GM23338 (cell line): ENCODE measurements around the gene MAPK14. TPM values are rescaled to one million over a fixed set of nuclear protein-coding genes. Genes with fewer than 3 reads are reported as not detected.

Experiments used
- ATAC-seq: fragments of 200-7000 bp; cut with Tn5 transposase; 3 replicates; pipeline ENCODE4 v1.9.1; 2020
- DNase-seq: peaks from one replicate; pipeline ENCODE4 v3.0.0-alpha.2; 2015; ENCODE audit warnings: low spot score
- H2AFZ ChIP-seq: fragments of 200-600 bp; sonication (generic); 2 replicates; pipeline ENCODE4 v1.8.0; 2016; ENCODE audit warnings: antibody characterized with exemption, mild to moderate bottlenecking, moderate library complexity
- H3F3A ChIP-seq: fragments of 200-600 bp; sonication (generic); replicated peaks from 2 replicates; pipeline ENCODE4 v1.8.0; 2017; ENCODE audit warnings: antibody characterized with exemption, mixed run types, low read depth
- H3K27ac ChIP-seq: fragments of 200-600 bp; sonication (generic); 2 replicates; pipeline ENCODE4 v1.6.1; 2016; ENCODE audit warnings: low read depth
- H3K27me3 ChIP-seq: fragments of 200-600 bp; sonication (generic); 2 replicates; pipeline ENCODE4 v1.8.0; 2016; ENCODE audit warnings: mild to moderate bottlenecking, mixed run types, moderate library complexity; ENCODE audit not compliant: insufficient read depth
- H3K36me3 ChIP-seq: fragments of 200-600 bp; sonication (generic); 2 replicates; pipeline ENCODE4 v1.8.0; 2016; ENCODE audit warnings: mild to moderate bottlenecking; ENCODE audit not compliant: insufficient read depth
- H3K4me1 ChIP-seq: fragments of 200-600 bp; sonication (generic); 2 replicates; pipeline ENCODE4 v1.8.0; 2016; ENCODE audit warnings: mild to moderate bottlenecking, moderate library complexity; ENCODE audit not compliant: insufficient read depth
- H3K4me2 ChIP-seq: fragments of 200-600 bp; sonication (generic); 2 replicates; pipeline ENCODE4 v1.7.1; 2017; ENCODE audit warnings: mixed run types
- H3K4me3 ChIP-seq: fragments of 200-600 bp; sonication (generic); 2 replicates; pipeline ENCODE4 v1.6.1; 2016; ENCODE audit warnings: mixed run types
- H3K79me2 ChIP-seq: fragments of 200-600 bp; sonication (generic); replicated peaks from 2 replicates; pipeline ENCODE4 v1.8.0; 2017; ENCODE audit warnings: mild to moderate bottlenecking; ENCODE audit not compliant: insufficient read depth
- H3K9me2 ChIP-seq: fragments of 200-600 bp; sonication (generic); 2 replicates; pipeline ENCODE4 v1.8.0; 2017; ENCODE audit not compliant: insufficient read depth
- H4K20me1 ChIP-seq: fragments of 200-600 bp; sonication (generic); replicated peaks from 2 replicates; pipeline ENCODE4 v1.8.0; 2017; ENCODE audit warnings: mild to moderate bottlenecking; ENCODE audit not compliant: insufficient read depth
- H3K27ac Mint-ChIP-seq: 2 replicates; pipeline ENCODE4 v1.8.0; 2020; ENCODE audit warnings: inconsistent platforms, mild to moderate bottlenecking, moderate library complexity, mixed read lengths
- H3K27me3 Mint-ChIP-seq: 3 replicates; pipeline ENCODE4 v1.8.0; 2022; ENCODE audit warnings: low read depth, mild to moderate bottlenecking, moderate library complexity, mixed read lengths, inconsistent platforms; ENCODE audit not compliant: insufficient read depth, poor library complexity
- H3K36me3 Mint-ChIP-seq: 3 replicates; pipeline ENCODE4 v1.8.0; 2021; ENCODE audit warnings: low read depth, mild to moderate bottlenecking, inconsistent platforms, moderate library complexity, mixed read lengths
- H3K4me1 Mint-ChIP-seq: 3 replicates; pipeline ENCODE4 v1.8.0; 2020; ENCODE audit warnings: mild to moderate bottlenecking, inconsistent platforms, mixed read lengths
- H3K4me3 Mint-ChIP-seq: 3 replicates; pipeline ENCODE4 v1.8.0; 2021; ENCODE audit warnings: moderate library complexity, mild to moderate bottlenecking, inconsistent platforms, mixed read lengths
- H3K9me3 Mint-ChIP-seq: 3 replicates; pipeline ENCODE4 v1.8.0; 2020; ENCODE audit warnings: moderate library complexity, mild to moderate bottlenecking, inconsistent platforms, mixed read lengths
- CTCF ChIP-seq, 2 experiments: fragments of 200-600 bp in 1 of 2; sonication (generic) in 1 of 2; conservative IDR thresholded peaks; 2 replicates each; pipeline versions ENCODE4 v1.5.1 to v1.6.1; 2016 to 2017; ENCODE audit warnings: antibody characterized with exemption in 2 of 2, low read depth in 2 of 2, mild to moderate bottlenecking in 2 of 2, moderate library complexity in 1 of 2
- EZH2phosphoT487 ChIP-seq: fragments of 200-600 bp; sonication (generic); IDR thresholded peaks from one replicate; pipeline ENCODE4 v1.8.1; 2018; ENCODE audit warnings: antibody characterized with exemption; ENCODE audit not compliant: unreplicated experiment
- JUNB ChIP-seq: IDR thresholded peaks from one replicate; pipeline ENCODE4 v1.6.1; 2016; ENCODE audit warnings: antibody characterized with exemption; ENCODE audit not compliant: unreplicated experiment
- NANOG ChIP-seq: IDR thresholded peaks from 2 replicates; pipeline ENCODE4 v1.6.1; 2016; ENCODE audit warnings: antibody characterized with exemption, borderline replicate concordance
- STAT1 ChIP-seq: IDR thresholded peaks from one replicate; pipeline ENCODE4 v1.6.1; 2016; ENCODE audit warnings: antibody characterized with exemption; ENCODE audit not compliant: unreplicated experiment
- ZNF331 ChIP-seq: fragments of 250-450 bp; sonication (Bioruptor Pico); IDR thresholded peaks from 2 replicates; pipeline ENCODE4 v1.5.0; 2020; ENCODE audit warnings: low read depth, mild to moderate bottlenecking, moderate library complexity
- ZNF462 ChIP-seq: fragments of 250-450 bp; sonication (Bioruptor Pico); IDR thresholded peaks from 2 replicates; pipeline ENCODE4 v1.5.0; 2020; ENCODE audit warnings: mild to moderate bottlenecking, moderate library complexity
- polyA plus RNA-seq: library from polyadenylated mRNA; unstranded; fragments of >200 nt; fragmentation: Nextera tagmentation; extraction: Ambion mirVana; gene quantifications from 2 replicates; pipeline ENCODE4 v1.2.1, GENCODE V29; 2016
- total RNA-seq: library from RNA; depleted of rRNA; stranded (reverse); fragments of >200 nt; shearing (Covaris generic); gene quantifications from 2 replicates; pipeline ENCODE4 v1.2.3, GENCODE V29; 2014

The MAPK14 gene
- total and polyA plus RNA-seq, 2 experiments from 2014 or later, result 8.8 to 44.5 TPM

- no peak for TF ChIP-seq CTCF (conservative IDR thresholded peaks at IDR 0.05; ENCODE audit: low read depth in 2 of 2)
- Mint-ChIP-seq H3K36me3 (no peaks in the 10 kb centered on the region), H3K27me3 (peaks cover 4% of the 10 kb centered on the region), H3K27ac (peak overlapping the region; percentile 66; the same call in 1 of the 2 replicates), H3K9me3 (no peaks in the 10 kb centered on the region), H3K4me1 (peaks cover 30% of the 10 kb centered on the region), H3K4me3 (no peak overlapping the region)
- H3K79me2 ChIP-seq, result no peaks in the 10 kb centered on the region
- no peak overlapping the region for H3K4me3 ChIP-seq
- no peaks in the 10 kb centered on the region for H3K36me3 ChIP-seq
- H3F3A ChIP-seq, result no peaks in the 10 kb centered on the region
- ATAC-seq (no peak), DNase-seq (no peak)
- H3K4me1 ChIP-seq, result no peaks in the 10 kb centered on the region
- no peaks in the 10 kb centered on the region for H3K9me2 ChIP-seq
- no peak overlapping the region for H3K4me2 ChIP-seq
- no peaks in the 10 kb centered on the region for H3K27me3 ChIP-seq
- no peak overlapping the region for H2AFZ ChIP-seq
- no peaks in the 10 kb centered on the region for H4K20me1 ChIP-seq
- no peak overlapping the region for H3K27ac ChIP-seq
Measured at GRCh38 chr6:36114798-36115408, 87.3 kb downstream of the MAPK14 start.

- H3K9me2 ChIP-seq, result no peaks in the 10 kb centered on the region
- peaks cover 33% of the 10 kb centered on the region for H3K4me1 Mint-ChIP-seq
- H3K9me3 Mint-ChIP-seq, result no peaks in the 10 kb centered on the region
- H3K4me3 ChIP-seq, result no peak overlapping the region
- no peak overlapping the region for H2AFZ ChIP-seq
- H3K4me3 Mint-ChIP-seq, result no peak overlapping the region
- no peaks in the 10 kb centered on the region for H3K36me3 ChIP-seq
- H3K36me3 Mint-ChIP-seq, result no peaks in the 10 kb centered on the region
- no peaks in the 10 kb centered on the region for H3K27me3 ChIP-seq
- H3K4me2 ChIP-seq, result no peak overlapping the region
- H3K79me2 ChIP-seq, result no peaks in the 10 kb centered on the region
- H4K20me1 ChIP-seq, result no peaks in the 10 kb centered on the region
- H3K27ac Mint-ChIP-seq, result no peak overlapping the region
- H3K27me3 Mint-ChIP-seq, result peaks cover 4% of the 10 kb centered on the region
- peaks cover 2% of the 10 kb centered on the region; the same call in 1 of the 2 replicates for H3K4me1 ChIP-seq
- H3K27ac ChIP-seq, result no peak overlapping the region
- no peak for DNase-seq
- no peak for ATAC-seq
- no peaks in the 10 kb centered on the region for H3F3A ChIP-seq
- TF ChIP-seq ZNF462 (CRISPR knock-in tag), result no peak
- TF ChIP-seq JUNB, result no peak
- no peak for TF ChIP-seq CTCF (conservative IDR thresholded peaks at IDR 0.05; ENCODE audit: low read depth in 2 of 2)
- TF ChIP-seq STAT1, result no peak
- no peak for TF ChIP-seq NANOG
- TF ChIP-seq EZH2phosphoT487, result no peak
- no peak for TF ChIP-seq ZNF331 (CRISPR knock-in tag)
Measured at GRCh38 chr6:36115412-36115811, 87.8 kb downstream of the MAPK14 start.
